ENCODE measurements around the gene PHLPP1. TPM values are rescaled to one million over a fixed set of nuclear protein-coding genes. Genes with fewer than 3 reads are reported as not detected.

Gene PHLPP1
- total and polyA plus RNA-seq, 2 experiments from 2014 or later, result 15.7 to 73.6 TPM

GRCh38 chr18:62670573-62670972 lies 44.8 kb upstream of the PHLPP1 start (continued):
- TF ChIP-seq REST (IDR thresholded peaks at IDR 0.05; ENCODE audit: unreplicated experiment) (no peak), POLR2AphosphoS5 (IDR thresholded peaks at IDR 0.05; ENCODE audit: low read depth) (no peak), JUNB (IDR thresholded peaks at IDR 0.05; ENCODE audit: unreplicated experiment) (no peak), CTCF (conservative IDR thresholded peaks at IDR 0.05; ENCODE audit: low read depth in 2 of 2) (no peak)

GRCh38 chr18:62672600-62672999 lies 42.7 kb upstream of the PHLPP1 start:
- Histone ChIP-seq H3K27me3 (ENCODE audit: insufficient read depth) (no peaks in the 10 kb centered on the region), H3K4me2 (no peak overlapping the region), H3K36me3 (ENCODE audit: insufficient read depth) (no peaks in the 10 kb centered on the region), H3K4me1 (ENCODE audit: insufficient read depth) (no peaks in the 10 kb centered on the region), H2AFZ (peak overlapping the region; percentile 80), H3F3A (replicated peaks; ENCODE audit: low read depth) (no peaks in the 10 kb centered on the region), H3K79me2 (replicated peaks; ENCODE audit: insufficient read depth) (no peaks in the 10 kb centered on the region), H3K27ac (ENCODE audit: low read depth) (no peak overlapping the region), H3K4me3 (no peak overlapping the region), H4K20me1 (replicated peaks; ENCODE audit: insufficient read depth) (no peaks in the 10 kb centered on the region), H3K9me2 (ENCODE audit: insufficient read depth) (0 out of 2 replicates have a peak, but pooled peaks cover 4% of the 10 kb centered on the region)
- peaks cover 3% of the 10 kb centered on the region; the same call in 2 of the 3 replicates for H3K9me3 Mint-ChIP-seq
- no peak for DNase-seq (ENCODE audit: low spot score)
- no peak overlapping the region for H3K27ac Mint-ChIP-seq
- peaks cover 3% of the 10 kb centered on the region for H3K4me1 Mint-ChIP-seq
- no peak overlapping the region for H3K4me3 Mint-ChIP-seq
- H3K36me3 Mint-ChIP-seq (ENCODE audit: low read depth), result no peaks in the 10 kb centered on the region
- no peaks in the 10 kb centered on the region for H3K27me3 Mint-ChIP-seq (ENCODE audit: insufficient read depth, low read depth, poor library complexity)
- no peak for ATAC-seq
- TF ChIP-seq JUNB (IDR thresholded peaks at IDR 0.05; ENCODE audit: unreplicated experiment) (no peak), ZNF114 (CRISPR knock-in tag; IDR thresholded peaks at IDR 0.05) (no peak), EZH2phosphoT487 (IDR thresholded peaks at IDR 0.05; ENCODE audit: unreplicated experiment) (no peak), ZNF331 (CRISPR knock-in tag; IDR thresholded peaks at IDR 0.05; ENCODE audit: low read depth) (no peak), CREB1 (CRISPR knock-in tag; IDR thresholded peaks at IDR 0.05; ENCODE audit: low read depth) (no peak), ETS1 (IDR thresholded peaks at IDR 0.05) (no peak), EZH2 (IDR thresholded peaks at IDR 0.05; ENCODE audit: low read depth, unreplicated experiment) (no peak), REST (IDR thresholded peaks at IDR 0.05; ENCODE audit: unreplicated experiment) (no peak)
